Body of pancreas (tissue), 4 donors: ENCODE results near the gene ZFP92.

ENCODE experiments used
- CTCF ChIP-seq, 7 experiments: fragments of 450-650 bp in 4 of 7; fragments of 200-600 bp in 3 of 7; sonication (generic) in 3 of 7; IDR thresholded peaks; one replicate each; pipeline ENCODE4 v1.5.1; 2016 to 2019; ENCODE audit warnings: antibody characterized with exemption in 7 of 7
- POLR2A ChIP-seq, 3 donors: fragments of 450-650 bp; IDR thresholded peaks; one replicate each; pipeline ENCODE4 v1.6.1; 2016; ENCODE audit warnings: antibody characterized with exemption in 3 of 3, mild to moderate bottlenecking in 2 of 3

GRCh38 chrX:153379508-153379907 is 31.8 kb upstream of the ZFP92 start:
- TF ChIP-seq CTCF (IDR thresholded peaks at IDR 0.05): no peak
- no peak for TF ChIP-seq POLR2A (IDR thresholded peaks at IDR 0.05)
